Fibroblast of the aortic adventitia (primary cell): Measurements from ENCODE around the gene BHMT. TPM values are rescaled to one million over a fixed set of nuclear protein-coding genes. Genes with fewer than 3 reads are reported as not detected.
"Not testable (repeated sequence)": the region's sequence is repeated elsewhere in the genome, so short reads cannot be mapped to it uniquely, and the experiment has no call there.

Experiments
- DNase-seq: peaks from one replicate; pipeline ENCODE4 v3.0.0-alpha.2; 2010; ENCODE audit warnings: low read depth
- H3K4me3 ChIP-seq: 2 replicates; pipeline ENCODE4 v1.5.1; 2011; ENCODE audit warnings: low read depth, mild to moderate bottlenecking, control low read depth, low read length, moderate library complexity
- CTCF ChIP-seq: IDR thresholded peaks from 2 replicates; pipeline ENCODE4 v1.5.1; 2011; ENCODE audit warnings: mild to moderate bottlenecking, low read length, control low read depth, inconsistent platforms; ENCODE audit not compliant: insufficient read depth
- total RNA-seq: library from RNA; depleted of rRNA; stranded (reverse); fragments of >200 nt; gene quantifications from 2 replicates; pipeline ENCODE4 v1.2.3, GENCODE V29; 2012; ENCODE audit warnings: low replicate concordance

The BHMT gene
- total RNA-seq, 1 donor, result 0.27 TPM

DNA sequence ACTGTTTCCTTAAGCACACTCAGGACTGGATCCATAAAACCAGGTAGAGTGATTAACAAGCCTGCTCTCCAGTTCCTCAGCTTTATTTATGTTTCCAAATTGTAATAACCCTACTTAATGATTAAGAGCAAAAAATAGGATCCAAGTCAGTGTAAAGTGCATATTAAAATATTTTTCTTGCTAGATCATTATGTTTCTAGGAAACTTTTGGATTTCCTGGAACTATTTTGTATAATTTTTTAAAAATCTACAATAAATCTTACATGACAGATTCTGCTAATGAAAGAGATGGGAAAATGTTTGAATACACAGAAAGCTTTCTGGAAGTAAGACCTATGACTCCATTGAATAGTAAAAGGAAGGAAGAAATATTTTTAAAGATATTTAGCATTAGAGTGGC lies 35.5 kb downstream of the BHMT start:
- no peak overlapping the region for H3K4me3 ChIP-seq
- DNase-seq, result no peak
- no peak for TF ChIP-seq CTCF

DNA sequence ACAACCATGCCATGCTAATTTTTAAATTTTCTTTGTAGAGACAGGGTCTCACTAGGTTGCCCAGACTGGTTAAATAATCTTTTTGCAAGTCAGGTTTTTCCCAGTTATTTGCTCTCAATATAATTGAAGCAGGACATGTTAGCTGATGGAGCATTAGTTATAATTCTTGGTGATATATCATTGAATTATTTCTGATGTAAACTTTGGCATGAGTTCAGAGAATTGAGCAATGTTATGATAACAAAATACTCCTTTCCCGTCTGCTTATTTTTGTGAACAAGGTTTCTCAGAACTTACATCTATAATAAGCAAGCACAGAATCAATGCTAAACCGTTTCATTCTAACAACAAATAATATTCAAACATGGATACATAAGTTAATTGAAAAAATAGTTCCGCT lies 37.8 kb downstream of the BHMT start:
- H3K4me3 ChIP-seq, result no peak overlapping the region
- TF ChIP-seq CTCF, result no peak
- peak; percentile 51 for DNase-seq

- DNase-seq, result no peak
- no peak overlapping the region for H3K4me3 ChIP-seq
- TF ChIP-seq CTCF, result no peak
These were observed 40.5 kb downstream of the BHMT start for GRCh38 chr5:79151942-79152671.

DNA sequence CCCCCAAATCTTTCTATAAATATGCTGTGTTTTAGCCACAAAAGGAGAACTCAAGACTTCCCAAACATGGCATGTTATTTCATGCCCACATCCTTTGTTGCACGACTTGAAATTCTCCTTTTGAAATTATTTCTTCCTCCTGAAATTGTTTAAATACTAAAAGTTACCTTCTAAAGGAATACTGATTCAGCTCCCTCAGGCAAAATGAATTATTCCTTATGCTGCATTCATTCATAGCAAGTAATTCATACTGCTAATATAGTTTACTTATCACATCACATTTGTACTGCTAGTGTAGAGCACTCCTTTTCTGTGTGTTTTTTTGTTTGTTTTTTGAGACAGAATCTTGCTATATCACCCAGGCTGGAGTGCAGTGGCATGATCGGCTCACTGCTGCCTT lies 45.7 kb downstream of the BHMT start:
- no peak for DNase-seq
- H3K4me3 ChIP-seq, result no peak overlapping the region
- no peak for TF ChIP-seq CTCF

DNA sequence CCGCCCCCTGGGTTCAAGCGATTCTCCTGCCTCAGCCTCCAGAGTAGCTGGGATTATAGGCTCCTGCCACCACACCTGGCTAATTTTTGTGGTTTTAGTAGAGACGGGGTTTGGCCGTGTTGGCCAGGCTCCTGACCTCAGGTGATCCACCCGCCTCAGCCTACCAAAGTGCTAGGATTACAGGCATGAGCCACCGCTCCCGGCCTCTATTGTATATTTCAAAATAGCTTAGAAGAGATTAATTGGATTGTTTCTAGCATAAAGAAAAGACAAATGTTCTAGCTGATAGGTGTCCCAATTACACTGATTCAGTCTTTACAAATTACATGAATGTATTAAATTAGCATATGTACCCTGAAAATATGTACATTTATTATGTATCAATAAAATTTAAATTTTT lies 50.0 kb downstream of the BHMT start:
- not testable (repeated sequence) for DNase-seq, H3K4me3 ChIP-seq

GRCh38 chr5:79168031-79168430 lies 56.4 kb downstream of the BHMT start:
- no peak for DNase-seq
- H3K4me3 ChIP-seq, result no peak overlapping the region
- TF ChIP-seq CTCF, result no peak

- no peak for DNase-seq
- no peak for TF ChIP-seq CTCF
- no peak overlapping the region for H3K4me3 ChIP-seq
These were observed 59.1 kb downstream of the BHMT start for GRCh38 chr5:79170661-79171060.
